GDM1 (cell line): Measurements from ENCODE around the gene KIF22.

ENCODE experiments used
- DNase-seq: peaks from one replicate; lab custom pipeline; 2025; lab: John Stamatoyannopoulos, UW

The KIF22 gene

DNA sequence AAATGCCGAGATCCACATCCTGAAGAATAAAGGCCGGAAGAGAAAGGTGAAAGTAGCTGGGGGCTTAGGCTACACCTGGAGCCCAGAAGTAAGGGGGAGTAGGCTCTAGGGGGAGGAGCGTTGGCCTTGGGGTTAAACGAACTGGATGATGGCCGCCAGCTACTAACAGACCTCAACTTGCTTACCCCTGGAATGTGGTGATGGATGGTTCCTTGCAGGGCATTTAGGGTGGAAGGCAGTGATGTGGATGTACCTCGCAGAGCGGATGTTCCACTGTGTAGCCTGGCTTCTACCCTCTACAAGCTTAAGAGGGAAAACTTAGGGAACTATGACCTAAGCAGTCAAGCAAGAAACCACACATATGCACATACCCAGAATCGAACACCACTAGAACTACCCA, 13.5 kb downstream of the KIF22 start:
- DNase-seq: no peak

DNA sequence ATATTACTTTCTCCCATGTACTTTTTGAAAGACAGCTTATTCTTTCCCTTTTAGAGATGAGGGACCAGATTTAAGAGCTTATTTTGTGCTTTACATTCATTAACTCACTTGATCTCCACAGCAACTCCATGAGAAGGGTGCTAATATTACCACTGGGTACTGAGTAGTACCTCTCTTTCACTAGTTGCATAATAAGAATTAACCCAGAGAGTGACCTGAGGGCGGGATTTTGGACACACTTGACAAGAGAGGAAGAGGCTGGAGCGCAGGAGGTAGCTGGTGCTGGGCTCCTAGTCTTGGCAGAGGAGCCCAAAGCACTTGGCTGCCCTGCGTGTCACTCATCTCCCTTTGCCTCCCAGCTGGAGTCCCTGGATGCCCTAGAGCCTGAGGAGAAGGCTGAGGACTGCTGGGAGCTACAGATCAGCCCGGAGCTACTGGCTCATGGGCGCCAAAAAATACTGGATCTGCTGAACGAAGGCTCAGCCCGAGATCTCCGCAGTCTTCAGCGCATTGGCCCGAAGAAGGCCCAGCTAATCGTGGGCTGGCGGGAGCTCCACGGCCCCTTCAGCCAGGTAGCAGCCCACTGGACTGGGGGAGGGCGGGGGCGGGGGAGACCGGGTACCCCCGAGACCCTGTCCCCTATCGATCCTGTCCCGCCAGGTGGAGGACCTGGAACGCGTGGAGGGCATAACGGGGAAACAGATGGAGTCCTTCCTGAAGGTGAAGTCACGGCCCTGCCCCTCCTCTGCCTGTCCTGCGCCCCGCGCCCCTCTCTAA, 14.1 kb downstream of the KIF22 start:
- no peak for DNase-seq

DNA sequence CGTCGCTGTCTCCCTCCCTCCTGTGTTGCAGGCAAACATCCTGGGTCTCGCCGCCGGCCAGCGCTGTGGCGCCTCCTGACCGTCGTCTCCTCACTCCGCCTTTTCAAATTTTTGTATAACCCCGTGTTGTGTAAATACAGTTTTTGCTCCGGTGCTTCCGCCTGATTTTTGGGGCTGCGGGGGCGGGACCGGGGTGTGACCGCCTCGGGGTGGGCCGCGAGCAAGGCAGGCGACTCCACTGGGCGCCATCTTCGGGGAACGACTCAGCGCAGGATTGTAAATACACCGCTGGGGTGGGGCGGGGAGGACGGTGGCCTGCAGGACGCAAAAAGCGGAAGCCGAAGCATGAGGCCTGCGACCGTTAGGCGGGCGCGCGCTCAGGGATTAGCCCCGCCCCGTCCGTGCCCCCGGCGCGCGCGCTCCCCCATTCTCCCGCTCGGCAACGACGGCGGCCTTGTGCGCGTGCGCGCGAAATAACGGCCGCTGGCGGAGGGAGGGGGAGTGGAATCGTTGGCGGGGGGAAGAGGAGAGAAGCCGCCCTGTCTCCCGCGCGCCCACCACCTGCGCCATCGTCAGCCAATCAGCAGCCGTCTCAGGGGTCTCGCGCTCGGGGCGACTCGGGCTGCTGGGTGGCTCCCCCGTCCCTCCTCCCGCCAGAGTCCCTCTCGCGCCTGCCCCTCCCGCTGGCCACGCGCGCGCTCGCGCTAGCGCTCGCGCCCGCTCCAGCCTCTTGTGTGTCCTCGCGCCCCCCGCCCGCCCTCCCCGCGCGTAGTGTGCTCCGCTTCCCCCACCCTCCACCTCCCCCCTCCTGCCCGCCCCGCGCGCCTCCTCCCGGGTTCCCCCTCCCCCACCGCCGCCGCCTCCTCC, 14.9 kb downstream of the KIF22 start:
- peak; percentile 100 for DNase-seq

DNA sequence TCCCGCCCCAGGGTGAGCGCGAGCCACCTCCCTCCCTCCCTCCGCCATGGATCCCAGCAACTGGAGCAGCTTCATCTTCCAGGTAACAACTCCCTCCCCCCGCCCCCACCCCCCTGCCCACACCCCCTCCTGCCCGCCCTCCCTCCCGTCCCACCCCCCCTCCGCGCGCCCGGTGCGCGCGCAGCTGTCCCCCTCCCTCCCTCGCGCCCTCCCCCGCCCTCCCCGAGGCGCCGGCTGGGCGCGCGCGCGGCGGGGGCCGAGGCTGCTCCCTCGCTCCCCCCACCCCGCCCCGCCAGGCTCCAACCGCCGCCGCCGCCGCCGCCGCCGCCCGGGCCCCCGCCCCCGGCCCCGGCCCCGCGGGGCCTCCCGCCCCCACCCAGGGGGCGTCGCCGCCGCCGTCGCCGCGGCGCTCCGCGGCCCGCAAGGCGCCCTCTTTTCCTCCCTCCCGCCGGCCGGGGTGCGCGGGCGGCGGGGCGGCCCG, 15.6 kb downstream of the KIF22 start, which contains the start of gene MAZ:
TSS of gene MAZ (plus strand) at position 431 of the 481 bp plus-strand sequence. CDS start 173 bp downstream, outside the sequence.
- peak; percentile 89 for DNase-seq

DNA sequence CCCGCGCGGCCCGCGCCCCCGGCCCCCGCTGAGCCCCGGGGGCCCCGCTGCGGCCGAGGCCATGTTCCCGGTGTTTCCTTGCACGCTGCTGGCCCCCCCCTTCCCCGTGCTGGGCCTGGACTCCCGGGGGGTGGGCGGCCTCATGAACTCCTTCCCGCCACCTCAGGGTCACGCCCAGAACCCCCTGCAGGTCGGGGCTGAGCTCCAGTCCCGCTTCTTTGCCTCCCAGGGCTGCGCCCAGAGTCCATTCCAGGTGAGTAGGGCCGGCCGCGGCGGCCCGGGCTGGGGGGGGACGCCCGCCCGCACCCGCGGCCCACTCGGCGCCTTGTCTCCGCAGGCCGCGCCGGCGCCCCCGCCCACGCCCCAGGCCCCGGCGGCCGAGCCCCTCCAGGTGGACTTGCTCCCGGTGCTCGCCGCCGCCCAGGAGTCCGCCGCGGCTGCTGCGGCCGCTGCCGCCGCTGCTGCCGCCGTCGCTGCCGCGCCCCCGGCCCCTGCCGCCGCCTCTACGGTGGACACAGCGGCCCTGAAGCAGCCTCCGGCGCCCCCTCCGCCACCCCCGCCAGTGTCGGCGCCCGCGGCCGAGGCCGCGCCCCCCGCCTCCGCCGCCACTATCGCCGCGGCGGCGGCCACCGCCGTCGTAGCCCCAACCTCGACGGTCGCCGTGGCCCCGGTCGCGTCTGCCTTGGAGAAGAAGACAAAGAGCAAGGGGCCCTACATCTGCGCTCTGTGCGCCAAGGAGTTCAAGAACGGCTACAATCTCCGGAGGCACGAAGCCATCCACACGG, 16.3 kb downstream of the KIF22 start:
- peak; percentile 29 for DNase-seq

DNA sequence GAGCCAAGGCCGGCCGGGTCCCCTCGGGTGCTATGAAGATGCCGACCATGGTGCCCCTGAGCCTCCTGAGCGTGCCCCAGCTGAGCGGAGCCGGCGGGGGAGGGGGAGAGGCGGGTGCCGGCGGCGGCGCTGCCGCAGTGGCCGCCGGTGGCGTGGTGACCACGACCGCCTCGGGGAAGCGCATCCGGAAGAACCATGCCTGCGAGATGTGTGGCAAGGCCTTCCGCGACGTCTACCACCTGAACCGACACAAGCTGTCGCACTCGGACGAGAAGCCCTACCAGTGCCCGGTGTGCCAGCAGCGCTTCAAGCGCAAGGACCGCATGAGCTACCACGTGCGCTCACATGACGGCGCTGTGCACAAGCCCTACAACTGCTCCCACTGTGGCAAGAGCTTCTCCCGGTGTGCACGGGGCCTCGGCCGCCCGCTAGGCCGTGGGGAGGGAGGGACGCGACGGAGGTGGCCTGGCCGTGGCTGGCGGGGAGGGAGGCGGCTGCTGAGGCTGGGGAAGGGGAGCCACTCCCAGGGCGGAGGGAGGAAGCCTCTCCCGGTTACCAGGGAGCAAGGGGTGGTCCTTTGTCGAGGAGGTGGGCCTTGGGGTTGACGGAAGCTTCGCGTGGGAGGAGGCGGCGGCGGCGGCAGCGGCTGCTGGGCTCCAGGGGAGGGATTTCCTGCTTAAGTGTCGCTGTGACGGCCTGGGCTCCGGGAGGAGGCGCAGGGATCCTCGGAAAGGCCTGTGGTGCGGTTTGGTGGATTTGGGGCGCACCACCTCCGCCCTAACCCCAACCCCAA, 17.1 kb downstream of the KIF22 start:
- peak; percentile 92 for DNase-seq

DNA sequence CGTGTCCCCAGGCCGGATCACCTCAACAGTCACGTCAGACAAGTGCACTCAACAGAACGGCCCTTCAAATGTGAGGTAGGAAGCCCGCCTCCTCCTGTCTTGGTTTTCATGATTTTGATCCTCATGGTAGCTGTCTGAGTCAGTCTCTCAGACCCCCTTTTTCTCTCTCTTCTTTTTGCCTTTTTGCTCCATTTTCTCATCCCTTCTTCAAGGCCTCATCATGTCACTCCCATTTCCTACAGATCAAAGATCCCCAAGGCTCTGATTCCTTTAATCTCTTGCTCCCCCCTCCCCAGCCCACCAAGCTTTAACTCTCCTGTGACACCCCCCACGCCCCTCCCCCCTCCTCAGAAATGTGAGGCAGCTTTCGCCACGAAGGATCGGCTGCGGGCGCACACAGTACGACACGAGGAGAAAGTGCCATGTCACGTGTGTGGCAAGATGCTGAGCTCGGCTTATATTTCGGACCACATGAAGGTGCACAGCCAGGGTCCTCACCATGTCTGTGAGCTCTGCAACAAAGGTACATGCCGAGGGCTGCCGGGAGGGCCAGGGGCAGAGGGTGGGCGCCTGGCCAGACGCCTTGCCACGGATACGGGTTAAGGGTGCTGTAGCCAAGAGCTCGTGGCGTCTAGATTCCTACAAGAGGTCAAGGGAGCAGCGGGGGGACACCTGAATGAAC, 17.8 kb downstream of the KIF22 start:
- DNase-seq: no peak

DNA sequence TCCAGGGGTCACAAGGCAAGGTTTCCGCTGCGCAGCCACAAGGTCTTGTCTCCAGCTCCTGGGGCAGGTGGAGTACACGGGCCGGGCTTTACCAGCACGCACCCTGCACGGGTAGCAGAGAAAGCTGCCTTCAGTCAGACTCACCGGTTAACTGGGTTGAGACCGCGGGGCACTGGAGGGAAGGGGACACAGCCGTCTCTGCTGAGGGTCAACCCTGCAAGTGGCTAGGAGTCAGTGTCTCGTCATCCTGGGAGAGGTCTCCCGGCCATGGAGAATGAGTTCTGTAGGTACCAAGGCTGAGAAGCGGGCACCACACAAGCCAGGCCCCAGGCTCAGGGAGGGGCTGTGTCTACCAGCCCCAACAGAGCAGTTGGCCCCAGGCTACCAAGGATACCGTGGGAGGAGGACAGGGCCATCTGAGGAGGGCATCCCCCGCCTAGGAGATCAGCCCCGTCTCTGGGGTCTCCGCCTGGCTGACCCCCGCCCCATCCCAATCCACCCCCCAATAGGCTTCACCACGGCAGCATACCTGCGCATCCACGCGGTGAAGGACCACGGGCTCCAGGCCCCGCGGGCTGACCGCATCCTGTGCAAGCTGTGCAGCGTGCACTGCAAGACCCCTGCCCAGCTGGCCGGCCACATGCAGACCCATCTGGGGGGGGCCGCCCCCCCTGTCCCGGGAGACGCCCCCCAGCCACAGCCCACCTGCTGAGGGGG, 18.6 kb downstream of the KIF22 start:
- DNase-seq: no peak

DNA sequence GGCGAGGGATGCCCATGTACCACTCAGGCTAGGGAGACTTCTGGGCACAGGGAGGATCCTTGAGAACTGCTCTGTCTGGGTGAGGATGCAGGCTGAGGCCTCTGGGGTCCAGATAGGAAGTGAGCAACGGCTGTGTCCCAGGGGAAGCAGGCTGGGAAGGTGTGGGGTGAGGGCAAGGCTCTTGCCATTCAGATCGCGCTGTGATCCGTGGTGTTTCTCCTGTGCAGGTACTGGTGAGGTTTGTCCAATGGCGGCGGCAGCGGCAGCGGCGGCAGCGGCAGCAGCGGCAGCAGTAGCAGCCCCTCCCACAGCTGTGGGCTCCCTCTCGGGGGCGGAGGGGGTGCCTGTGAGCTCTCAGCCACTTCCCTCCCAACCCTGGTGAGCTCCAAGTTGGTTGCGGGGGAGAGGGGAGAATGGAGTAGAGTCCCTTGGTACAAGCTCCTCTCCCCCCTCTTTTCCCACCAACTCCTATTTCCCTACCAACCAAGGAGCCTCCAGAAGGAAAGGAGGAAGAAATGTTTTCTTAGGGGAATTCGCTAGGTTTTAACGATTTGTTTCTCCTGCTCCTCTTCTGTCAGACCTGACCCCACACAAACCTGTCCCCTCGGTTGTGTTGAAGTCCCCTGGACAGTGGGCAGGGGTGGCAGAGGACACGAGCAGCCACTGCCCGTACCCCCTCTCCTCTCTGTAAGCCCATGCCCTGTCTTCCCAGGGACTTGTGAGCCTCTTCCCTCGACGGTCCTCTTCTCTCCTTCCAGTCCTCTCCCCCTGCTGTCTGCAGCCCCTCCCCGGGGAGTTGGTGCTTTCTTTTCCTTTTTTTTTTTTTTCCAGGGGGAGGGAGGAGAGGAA, 19.5 kb downstream of the KIF22 start:
- no peak for DNase-seq

DNA sequence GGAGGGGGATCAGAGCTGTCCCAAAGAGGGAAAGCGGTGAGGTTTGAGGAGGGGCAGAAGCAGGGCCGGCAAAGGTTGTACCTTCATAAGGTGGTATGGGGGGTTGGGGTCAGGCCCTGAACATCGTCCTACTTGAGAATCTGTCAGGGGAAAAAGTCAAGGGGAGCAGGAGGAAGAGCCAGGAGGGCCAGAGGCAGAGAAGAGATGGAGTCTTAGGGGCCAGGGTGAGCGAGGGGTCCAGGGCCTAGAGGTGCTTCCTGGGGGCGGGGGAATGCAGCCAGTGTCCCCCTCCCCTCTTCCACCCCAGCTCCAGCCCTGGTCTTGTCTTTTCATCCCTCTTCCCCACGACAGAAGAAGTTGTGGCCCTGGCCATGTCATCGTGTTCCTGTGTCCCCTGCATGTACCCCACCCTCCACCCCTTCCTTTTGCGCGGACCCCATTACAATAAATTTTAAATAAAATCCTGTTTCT, 20.2 kb downstream of the KIF22 start:
- DNase-seq: no peak

DNA sequence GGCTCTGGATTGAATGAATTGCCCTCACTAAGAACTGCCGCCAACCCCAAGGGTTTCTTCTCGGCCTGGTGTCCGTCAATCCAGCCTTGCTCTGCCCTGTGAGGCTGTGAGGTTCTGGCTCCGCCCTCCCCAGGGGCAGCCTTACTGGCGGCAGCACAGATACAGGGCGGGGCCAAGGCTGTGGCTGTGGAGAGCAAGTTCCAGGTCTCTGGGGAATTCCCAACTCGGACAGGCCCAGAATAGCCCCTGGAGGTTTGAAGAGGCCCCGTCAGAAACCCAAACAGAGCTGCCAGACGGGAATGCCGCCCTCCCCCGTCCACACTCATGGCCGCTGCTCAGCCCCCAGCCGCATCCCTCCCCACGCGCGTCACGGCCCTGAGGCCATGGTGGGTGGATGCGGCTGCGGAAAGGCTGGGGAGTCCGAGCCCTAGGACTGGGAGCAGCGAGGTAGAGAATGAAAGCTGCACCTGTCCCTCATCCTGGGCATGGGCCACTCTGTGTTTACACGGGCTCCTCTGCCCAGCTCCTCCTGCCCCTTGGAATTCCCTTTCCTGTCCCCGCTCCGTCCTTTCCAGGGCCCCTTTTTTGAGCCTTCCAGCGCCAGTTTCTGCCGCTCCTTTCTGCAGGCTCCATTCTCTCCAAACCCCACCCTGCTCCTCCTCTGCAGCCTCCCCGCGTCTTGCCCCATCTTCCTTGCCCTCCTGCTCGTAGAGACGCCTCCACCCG, 20.8 kb downstream of the KIF22 start:
- DNase-seq: peak; percentile 61

DNA sequence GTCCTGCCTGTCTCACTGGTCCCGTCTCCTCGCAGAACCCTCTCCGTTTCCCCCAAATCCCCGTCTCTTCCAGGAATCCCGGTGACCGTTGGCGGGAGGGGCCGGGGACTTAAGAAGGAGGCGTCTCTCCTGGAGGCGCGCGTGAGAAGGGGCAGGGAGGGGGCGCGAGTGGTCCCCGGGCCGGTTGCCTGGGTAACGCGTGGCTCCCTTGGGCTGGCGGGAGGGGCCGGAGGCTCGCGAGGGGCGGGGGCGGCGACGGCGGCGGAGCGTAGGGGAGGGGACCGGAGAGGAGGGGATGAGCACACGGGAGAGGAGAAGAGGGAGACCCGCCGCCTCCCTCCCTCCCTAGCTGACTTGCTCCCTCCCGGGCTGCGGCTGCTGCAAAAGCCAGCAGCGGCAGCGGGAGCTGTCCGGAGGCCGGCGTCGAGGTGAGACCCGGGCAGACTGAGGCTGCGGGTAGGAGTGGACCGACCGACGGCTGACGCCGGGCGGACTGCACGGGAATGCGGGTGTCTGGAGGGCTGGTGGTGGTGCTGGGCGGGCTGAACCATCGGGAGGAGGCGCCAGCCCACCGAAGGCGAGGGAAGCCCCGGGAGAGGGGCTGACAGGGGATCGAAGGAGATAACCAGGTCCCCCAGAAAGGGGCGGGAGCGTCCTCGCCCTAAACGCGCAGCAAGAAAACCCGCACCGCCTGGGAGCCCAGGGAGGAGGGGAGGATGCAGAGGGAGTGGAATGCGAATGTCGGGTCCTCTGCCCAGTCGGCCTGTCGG, 21.5 kb downstream of the KIF22 start, which contains the start of gene PRRT2:
TSS of gene PRRT2 (plus strand) at position 298 of the 770 bp plus-strand sequence. CDS start 862 bp downstream, outside the sequence.
- no peak for DNase-seq

DNA sequence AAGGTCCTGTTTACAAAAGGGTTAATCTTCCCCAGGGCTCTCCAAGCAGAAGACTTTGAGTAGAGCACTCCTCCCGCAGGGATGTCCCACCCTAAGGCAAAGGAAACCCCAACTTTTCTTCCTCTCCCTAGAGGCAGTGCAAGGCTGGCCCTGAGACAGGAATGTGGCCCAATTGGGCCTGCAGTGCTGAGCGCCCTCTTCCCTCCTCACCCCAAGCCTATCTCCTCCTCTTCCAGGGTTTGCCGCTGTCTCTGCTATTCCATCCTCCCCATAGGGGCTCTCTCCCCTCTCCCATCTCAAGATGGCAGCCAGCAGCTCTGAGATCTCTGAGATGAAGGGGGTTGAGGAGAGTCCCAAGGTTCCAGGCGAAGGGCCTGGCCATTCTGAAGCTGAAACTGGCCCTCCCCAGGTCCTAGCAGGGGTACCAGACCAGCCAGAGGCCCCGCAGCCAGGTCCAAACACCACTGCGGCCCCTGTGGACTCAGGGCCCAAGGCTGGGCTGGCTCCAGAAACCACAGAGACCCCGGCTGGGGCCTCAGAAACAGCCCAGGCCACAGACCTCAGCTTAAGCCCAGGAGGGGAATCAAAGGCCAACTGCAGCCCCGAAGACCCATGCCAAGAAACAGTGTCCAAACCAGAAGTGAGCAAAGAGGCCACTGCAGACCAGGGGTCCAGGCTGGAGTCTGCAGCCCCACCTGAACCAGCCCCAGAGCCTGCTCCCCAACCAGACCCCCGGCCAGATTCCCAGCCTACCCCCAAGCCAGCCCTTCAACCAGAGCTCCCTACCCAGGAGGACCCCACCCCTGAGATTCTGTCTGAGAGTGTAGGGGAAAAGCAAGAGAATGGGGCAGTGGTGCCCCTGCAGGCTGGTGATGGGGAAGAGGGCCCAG, 22.4 kb downstream of the KIF22 start:
- DNase-seq: no peak

DNA sequence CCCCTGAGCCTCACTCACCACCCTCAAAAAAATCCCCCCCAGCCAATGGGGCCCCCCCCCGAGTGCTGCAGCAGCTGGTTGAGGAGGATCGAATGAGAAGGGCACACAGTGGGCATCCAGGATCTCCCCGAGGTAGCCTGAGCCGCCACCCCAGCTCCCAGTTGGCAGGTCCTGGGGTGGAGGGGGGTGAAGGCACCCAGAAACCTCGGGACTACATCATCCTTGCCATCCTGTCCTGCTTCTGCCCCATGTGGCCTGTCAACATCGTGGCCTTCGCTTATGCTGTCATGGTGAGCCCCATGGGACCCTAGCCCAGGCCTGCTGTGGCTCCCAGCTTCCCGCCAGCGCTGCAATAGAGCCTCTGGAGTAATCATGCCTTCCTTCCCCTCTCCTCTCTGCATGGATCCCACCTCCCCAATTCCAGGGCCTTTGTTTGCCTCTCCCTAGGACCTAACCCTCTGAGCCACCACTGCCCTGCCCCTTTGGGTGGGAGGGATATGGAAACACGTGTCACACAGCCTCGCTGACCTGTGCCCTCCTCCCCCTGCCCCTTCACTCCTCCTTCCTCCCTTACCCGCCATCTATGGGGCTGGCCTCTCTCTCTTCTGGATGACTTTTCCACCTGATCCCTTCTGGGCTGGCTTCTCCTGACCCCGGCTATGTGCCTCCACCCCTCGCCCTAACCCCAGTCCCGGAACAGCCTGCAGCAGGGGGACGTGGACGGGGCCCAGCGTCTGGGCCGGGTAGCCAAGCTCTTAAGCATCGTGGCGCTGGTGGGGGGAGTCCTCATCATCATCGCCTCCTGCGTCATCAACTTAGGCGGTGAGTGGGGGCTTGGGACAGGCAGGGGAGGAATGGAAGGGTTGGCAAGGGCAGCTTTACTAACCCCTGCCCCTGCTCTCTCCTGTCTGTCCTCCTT, 23.4 kb downstream of the KIF22 start:
- DNase-seq: no peak

DNA sequence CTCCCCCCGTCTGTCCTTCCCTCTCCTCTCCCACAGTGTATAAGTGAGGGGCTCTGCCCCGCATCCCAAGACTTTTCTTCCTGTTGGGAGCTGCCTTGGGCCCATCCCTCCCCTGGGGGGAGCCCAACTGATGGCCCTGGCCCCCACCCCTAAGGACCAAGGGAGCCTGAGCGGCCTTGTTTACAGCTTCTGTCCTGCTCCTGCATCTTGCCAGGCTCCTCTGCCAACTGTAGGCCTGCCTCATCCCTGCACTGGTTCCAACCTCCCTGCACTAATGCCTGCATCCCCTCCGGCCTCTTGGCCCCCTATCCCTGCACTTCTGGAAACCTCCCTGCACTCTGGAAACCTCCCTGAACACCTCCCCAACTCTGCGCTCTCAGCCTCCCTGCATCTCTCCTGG, 24.0 kb downstream of the KIF22 start:
- no peak for DNase-seq
